Measurements from ENCODE around the gene ZNF283.
A peak's percentile ranks its signal among the peaks of the same experiment; 100 is the strongest.
"Not testable (repeated sequence)": the region's sequence is repeated elsewhere in the genome, so short reads cannot be mapped to it uniquely, and the experiment has no call there.

ZNF283 gene

GRCh38 chr19:43820884-43821215, 6.3 kb upstream of the ZNF283 start (continued):
- TF ChIP-seq ZNF530 (tag by site-specific recombination; IDR thresholded peaks at IDR 0.05; ENCODE audit: low read depth) (no peak), ZBTB44 (tag by site-specific recombination; IDR thresholded peaks at IDR 0.05) (no peak)

- POLR2A ChIA-PET; H3K4me3 ChIP-seq (ENCODE audit: low read depth, low read length); H3K36me3 ChIP-seq (ENCODE audit: control insufficient read depth in 2 of 2, insufficient read depth in 1 of 2, low read length in 2 of 2); H3K27ac ChIP-seq (ENCODE audit: extremely low read depth, low read depth, low read length); H3K4me1 ChIP-seq (ENCODE audit: control insufficient read depth, insufficient read depth, low read length): not testable (repeated sequence)
- CTCF ChIA-PET, result interaction anchor here (0.7 kb wide), 1 partner anchor 37 kb away, joined by 3 read pairs; no protein-coding TSS in a partner anchor
- H3K9me3 ChIP-seq (ENCODE audit: control insufficient read depth, insufficient read depth, low read depth, low read length), result peaks cover 25% of the 10 kb centered on the region
- TF ChIP-seq ZNF248 (tag by site-specific recombination; IDR thresholded peaks at IDR 0.05), result peak; percentile 94; the same call in 1 of the 2 replicates
These were observed 3.3 kb upstream of the ZNF283 start for GRCh38 chr19:43823856-43824255.

DNA sequence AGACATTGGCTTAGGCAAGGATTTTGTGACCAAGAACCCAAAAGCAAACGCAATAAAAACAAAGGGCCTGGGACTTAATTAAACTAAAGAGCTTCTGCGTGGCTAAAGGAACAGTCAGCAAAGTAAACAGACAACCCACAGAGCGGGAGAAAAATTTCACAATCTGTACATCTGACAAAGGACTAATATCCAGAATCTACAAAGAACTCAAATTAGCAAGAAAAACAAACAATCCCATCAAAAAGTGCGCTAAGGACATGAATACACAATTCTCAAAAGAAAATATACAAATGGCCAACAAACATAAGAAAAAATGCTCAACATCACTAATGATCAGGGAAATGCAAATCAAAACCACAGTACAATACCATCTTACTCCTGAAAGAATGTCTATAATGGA, 2.5 kb upstream of the ZNF283 start:
- CTCF ChIA-PET, result interaction anchor here (0.7 kb wide), 1 partner anchor 38 kb away, joined by 3 read pairs; no protein-coding TSS in a partner anchor
- TF ChIP-seq ZNF24 (tag by site-specific recombination; IDR thresholded peaks at IDR 0.05) (peak; percentile 71; the same call in 1 of the 2 replicates), ZNF148 (tag by site-specific recombination; IDR thresholded peaks at IDR 0.05; ENCODE audit: borderline replicate concordance) (peak; percentile 27; the same call in 1 of the 2 replicates), ZNF114 (tag by site-specific recombination; IDR thresholded peaks at IDR 0.05) (peak; percentile 53; the same call in 1 of the 2 replicates), ZNF366 (tag by site-specific recombination; conservative IDR thresholded peaks at IDR 0.05) (0 out of 2 replicates have a peak, but pooled peaks have one; percentile 11), ZNF335 (tag by site-specific recombination; conservative IDR thresholded peaks at IDR 0.05) (peak; percentile 49), ZBTB21 (tag by site-specific recombination; IDR thresholded peaks at IDR 0.05) (peak; percentile 47), ZNF621 (tag by site-specific recombination; IDR thresholded peaks at IDR 0.05) (peak; percentile 79), ZNF133 (tag by site-specific recombination; IDR thresholded peaks at IDR 0.05) (peak; percentile 10; the same call in 1 of the 2 replicates), ZNF280D (tag by site-specific recombination; IDR thresholded peaks at IDR 0.05) (0 out of 2 replicates have a peak, but pooled peaks have one; percentile 26), WT1 (tag by site-specific recombination; IDR thresholded peaks at IDR 0.05) (peak; percentile 69; the same call in 1 of the 2 replicates), ZNF311 (tag by site-specific recombination; IDR thresholded peaks at IDR 0.05; ENCODE audit: borderline replicate concordance) (0 out of 2 replicates have a peak, but pooled peaks have one; percentile 17), ZNF664 (tag by site-specific recombination; IDR thresholded peaks at IDR 0.05) (0 out of 2 replicates have a peak, but pooled peaks have one; percentile 19), ZNF529 (tag by site-specific recombination; IDR thresholded peaks at IDR 0.05; ENCODE audit: insufficient replicate concordance) (peak; percentile 3), YY2 (tag by site-specific recombination; IDR thresholded peaks at IDR 0.05) (0 out of 2 replicates have a peak, but pooled peaks have one; percentile 17), ZNF558 (tag by site-specific recombination; IDR thresholded peaks at IDR 0.05) (peak; percentile 97), FEZF1 (tag by site-specific recombination; IDR thresholded peaks at IDR 0.05) (peak; percentile 63; the same call in 1 of the 2 replicates)
- TF ChIP-seq, protein P1, sequence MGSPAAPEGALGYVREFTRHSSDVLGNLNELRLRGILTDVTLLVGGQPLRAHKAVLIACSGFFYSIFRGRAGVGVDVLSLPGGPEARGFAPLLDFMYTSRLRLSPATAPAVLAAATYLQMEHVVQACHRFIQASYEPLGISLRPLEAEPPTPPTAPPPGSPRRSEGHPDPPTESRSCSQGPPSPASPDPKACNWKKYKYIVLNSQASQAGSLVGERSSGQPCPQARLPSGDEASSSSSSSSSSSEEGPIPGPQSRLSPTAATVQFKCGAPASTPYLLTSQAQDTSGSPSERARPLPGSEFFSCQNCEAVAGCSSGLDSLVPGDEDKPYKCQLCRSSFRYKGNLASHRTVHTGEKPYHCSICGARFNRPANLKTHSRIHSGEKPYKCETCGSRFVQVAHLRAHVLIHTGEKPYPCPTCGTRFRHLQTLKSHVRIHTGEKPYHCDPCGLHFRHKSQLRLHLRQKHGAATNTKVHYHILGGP (tag by site-specific recombination; IDR thresholded peaks at IDR 0.05), result peak; percentile 14; the same call in 1 of the 2 replicates
- TF ChIP-seq, protein P2, sequence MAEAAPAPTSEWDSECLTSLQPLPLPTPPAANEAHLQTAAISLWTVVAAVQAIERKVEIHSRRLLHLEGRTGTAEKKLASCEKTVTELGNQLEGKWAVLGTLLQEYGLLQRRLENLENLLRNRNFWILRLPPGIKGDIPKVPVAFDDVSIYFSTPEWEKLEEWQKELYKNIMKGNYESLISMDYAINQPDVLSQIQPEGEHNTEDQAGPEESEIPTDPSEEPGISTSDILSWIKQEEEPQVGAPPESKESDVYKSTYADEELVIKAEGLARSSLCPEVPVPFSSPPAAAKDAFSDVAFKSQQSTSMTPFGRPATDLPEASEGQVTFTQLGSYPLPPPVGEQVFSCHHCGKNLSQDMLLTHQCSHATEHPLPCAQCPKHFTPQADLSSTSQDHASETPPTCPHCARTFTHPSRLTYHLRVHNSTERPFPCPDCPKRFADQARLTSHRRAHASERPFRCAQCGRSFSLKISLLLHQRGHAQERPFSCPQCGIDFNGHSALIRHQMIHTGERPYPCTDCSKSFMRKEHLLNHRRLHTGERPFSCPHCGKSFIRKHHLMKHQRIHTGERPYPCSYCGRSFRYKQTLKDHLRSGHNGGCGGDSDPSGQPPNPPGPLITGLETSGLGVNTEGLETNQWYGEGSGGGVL (tag by site-specific recombination; IDR thresholded peaks at IDR 0.05), result peak; percentile 36; the same call in 1 of the 2 replicates
- H3K4me3 ChIP-seq (ENCODE audit: low read depth, low read length); POLR2A ChIA-PET; H3K27ac ChIP-seq (ENCODE audit: extremely low read depth, low read depth, low read length); H3K4me1 ChIP-seq (ENCODE audit: control insufficient read depth, insufficient read depth, low read length): not testable (repeated sequence)
- Histone ChIP-seq H3K36me3 (ENCODE audit: control insufficient read depth in 2 of 2, insufficient read depth in 1 of 2, low read length in 2 of 2) (peaks cover 15 to 17% of the 10 kb centered on the region in 2 experiments), H3K9me3 (ENCODE audit: control insufficient read depth, insufficient read depth, low read depth, low read length) (peaks cover 23% of the 10 kb centered on the region)

Measured in HEK293 (cell line).